HUES6 (cell line): Measurements from ENCODE around the gene SGCA.

Experiments used
- H3K27ac ChIP-seq: 2 replicates; pipeline ENCODE4 v1.7.0; 2013; ENCODE audit warnings: low read depth, mild to moderate bottlenecking, low read length, inconsistent platforms
- H3K27me3 ChIP-seq: 2 replicates; pipeline ENCODE4 v1.6.1; 2013; ENCODE audit warnings: low read length; ENCODE audit not compliant: control insufficient read depth, insufficient read depth
- H3K36me3 ChIP-seq: 2 replicates; pipeline ENCODE4 v1.6.1; 2013; ENCODE audit warnings: low read length; ENCODE audit not compliant: control insufficient read depth, insufficient read depth
- H3K4me1 ChIP-seq: 2 replicates; pipeline ENCODE4 v1.6.1; 2013; ENCODE audit warnings: low read length; ENCODE audit not compliant: control insufficient read depth, insufficient read depth
- H3K4me3 ChIP-seq: 2 replicates; pipeline ENCODE4 v1.5.1; 2013; ENCODE audit warnings: low read depth, low read length
- H3K9ac ChIP-seq: one replicate; pipeline ENCODE4 v1.6.1; 2013; ENCODE audit warnings: mild to moderate bottlenecking, low read length
- H3K9me3 ChIP-seq: 2 replicates; pipeline ENCODE4 v1.6.1; 2013; ENCODE audit warnings: low read depth, low read length; ENCODE audit not compliant: control insufficient read depth, insufficient read depth

Gene SGCA

DNA sequence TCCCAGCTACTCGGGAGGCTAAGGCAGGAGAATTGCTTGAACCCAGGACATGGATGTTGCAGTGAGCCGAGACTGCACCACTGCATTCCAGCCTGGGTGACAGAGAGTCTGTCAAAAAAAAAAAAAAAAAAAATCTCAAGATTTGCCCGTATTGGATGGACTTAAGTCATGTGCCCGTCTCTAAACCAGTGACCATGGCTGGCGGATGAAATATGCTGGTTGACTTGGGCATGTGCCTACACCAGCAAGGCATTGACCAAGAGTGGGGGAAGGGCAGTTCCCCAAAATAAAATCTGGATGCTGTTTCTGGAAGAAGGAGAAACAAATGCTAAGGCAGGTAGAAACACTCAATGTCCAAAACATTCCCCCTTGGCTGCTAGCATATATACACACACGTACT is 57.1 kb downstream of the SGCA start:
- no peaks in the 10 kb centered on the region for H3K27me3 ChIP-seq
- no peak overlapping the region for H3K9ac ChIP-seq
- no peaks in the 10 kb centered on the region for H3K36me3 ChIP-seq
- peaks cover 26% of the 10 kb centered on the region for H3K4me1 ChIP-seq
- H3K9me3 ChIP-seq, result peaks cover 32% of the 10 kb centered on the region
- H3K4me3 ChIP-seq, result no peak overlapping the region
- no peak overlapping the region for H3K27ac ChIP-seq
